DOHH2 (cell line): ENCODE results near the gene CRYBA4.

Source experiments
- H3F3A ChIP-seq: fragments of 200-600 bp; sonication (generic), shearing (Covaris generic); 2 replicates; pipeline ENCODE4 v1.6.0; 2016; ENCODE audit warnings: antibody characterized with exemption, mild to moderate bottlenecking; ENCODE audit not compliant: control insufficient read depth, insufficient read depth
- H3K27ac ChIP-seq: fragments of 200-600 bp; sonication (generic); 2 replicates; pipeline ENCODE4 v1.5.1; 2014; ENCODE audit warnings: low read depth, mild to moderate bottlenecking, low read length, moderate library complexity
- H3K27me3 ChIP-seq: fragments of 200-600 bp; sonication (generic); 2 replicates; pipeline ENCODE4 v1.6.1; 2014; ENCODE audit warnings: mild to moderate bottlenecking, low read length, mixed read lengths; ENCODE audit not compliant: control insufficient read depth
- H3K36me3 ChIP-seq: fragments of 200-600 bp; sonication (generic); 2 replicates; pipeline ENCODE4 v1.6.1; 2014; ENCODE audit warnings: mild to moderate bottlenecking, low read length, moderate library complexity, mixed read lengths; ENCODE audit not compliant: control insufficient read depth
- H3K4me1 ChIP-seq: fragments of 200-600 bp; sonication (generic); 2 replicates; pipeline ENCODE4 v1.6.1; 2014; ENCODE audit warnings: mild to moderate bottlenecking, low read length, mixed read lengths; ENCODE audit not compliant: control insufficient read depth
- H3K4me2 ChIP-seq: fragments of 200-600 bp; sonication (generic); 2 replicates; pipeline ENCODE4 v1.6.0; 2014; ENCODE audit warnings: mild to moderate bottlenecking, low read length, moderate library complexity
- H3K4me3 ChIP-seq: fragments of 200-600 bp; sonication (generic); 2 replicates; pipeline ENCODE4 v1.5.1; 2014; ENCODE audit warnings: mild to moderate bottlenecking, low read length, mixed read lengths
- H3K79me2 ChIP-seq: fragments of 200-600 bp; sonication (generic); 2 replicates; pipeline ENCODE4 v1.6.1; 2014; ENCODE audit warnings: mild to moderate bottlenecking, low read length, mixed read lengths; ENCODE audit not compliant: control insufficient read depth
- H3K9me2 ChIP-seq: fragments of 200-600 bp; sonication (generic); replicated peaks from 2 replicates; pipeline ENCODE4 v1.6.1; 2014; ENCODE audit warnings: mild to moderate bottlenecking, low read length, mixed read lengths; ENCODE audit not compliant: control insufficient read depth
- H3K9me3 ChIP-seq: fragments of 200-600 bp; sonication (generic); 2 replicates; pipeline ENCODE4 v1.6.1; 2014; ENCODE audit warnings: antibody characterized with exemption, low read length, mixed read lengths; ENCODE audit not compliant: control insufficient read depth, insufficient read depth
- H4K20me1 ChIP-seq: fragments of 200-600 bp; sonication (generic); 2 replicates; pipeline ENCODE4 v1.6.0; 2014; ENCODE audit warnings: low read depth, mild to moderate bottlenecking, antibody characterized with exemption, low read length, moderate library complexity; ENCODE audit not compliant: control insufficient read depth, insufficient read depth
- EZH2phosphoT487 ChIP-seq: fragments of 200-600 bp; sonication (generic); IDR thresholded peaks from 2 replicates; pipeline ENCODE4 v1.6.1; 2017; ENCODE audit warnings: borderline replicate concordance, mild to moderate bottlenecking, antibody characterized with exemption, low read length, moderate library complexity, mixed read lengths
- TF ChIP-seq, protein P1 (sequence below): fragments of 200-600 bp; sonication (generic); IDR thresholded peaks from one replicate; pipeline ENCODE4 v1.5.1; 2014; ENCODE audit warnings: antibody characterized with exemption, mild to moderate bottlenecking, low read depth, low read length; ENCODE audit not compliant: poor library complexity, severe bottlenecking

The CRYBA4 gene

DNA sequence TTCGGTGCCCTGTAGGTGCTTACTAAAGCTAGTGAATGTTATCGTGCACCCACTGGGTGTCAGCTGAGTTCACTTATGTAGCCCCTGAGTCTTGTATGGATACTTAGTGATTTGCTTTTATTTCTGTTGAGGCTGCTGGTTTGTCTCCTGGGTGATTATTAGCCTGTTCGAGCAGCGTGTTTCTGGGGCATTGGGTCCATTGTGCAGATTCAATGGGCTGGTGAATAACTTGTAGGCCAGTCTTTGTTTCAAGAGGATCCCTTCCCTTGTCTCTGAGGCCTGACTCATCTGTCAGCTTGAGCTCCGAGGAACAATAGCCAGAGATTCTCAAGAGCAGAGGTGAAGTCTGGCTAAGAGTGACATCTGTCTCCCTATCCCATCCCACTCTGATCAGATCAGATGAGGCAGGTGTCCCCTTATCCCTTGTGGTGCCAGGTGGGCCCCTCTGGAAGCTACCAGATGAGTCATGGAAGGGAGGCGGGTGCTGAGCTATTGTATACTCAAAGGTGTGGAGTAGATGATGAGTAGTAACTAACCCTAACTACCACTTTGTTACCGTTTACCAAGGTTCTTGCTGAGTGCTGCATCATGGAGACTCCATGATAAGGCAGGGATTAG is 39.3 kb downstream of the CRYBA4 start:
- Histone ChIP-seq H3K4me3 (no peak overlapping the region), H3K27ac (no peak overlapping the region), H3F3A (peaks cover 33% of the 10 kb centered on the region), H3K27me3 (peaks cover 17% of the 10 kb centered on the region), H3K79me2 (no peaks in the 10 kb centered on the region), H3K36me3 (no peaks in the 10 kb centered on the region), H3K4me1 (peaks cover 82% of the 10 kb centered on the region), H3K9me3 (no peaks in the 10 kb centered on the region), H3K4me2 (no peak overlapping the region), H3K9me2 (no peaks in the 10 kb centered on the region), H4K20me1 (no peaks in the 10 kb centered on the region)
- TF ChIP-seq EZH2phosphoT487 = no peak
- TF ChIP-seq, protein P1, sequence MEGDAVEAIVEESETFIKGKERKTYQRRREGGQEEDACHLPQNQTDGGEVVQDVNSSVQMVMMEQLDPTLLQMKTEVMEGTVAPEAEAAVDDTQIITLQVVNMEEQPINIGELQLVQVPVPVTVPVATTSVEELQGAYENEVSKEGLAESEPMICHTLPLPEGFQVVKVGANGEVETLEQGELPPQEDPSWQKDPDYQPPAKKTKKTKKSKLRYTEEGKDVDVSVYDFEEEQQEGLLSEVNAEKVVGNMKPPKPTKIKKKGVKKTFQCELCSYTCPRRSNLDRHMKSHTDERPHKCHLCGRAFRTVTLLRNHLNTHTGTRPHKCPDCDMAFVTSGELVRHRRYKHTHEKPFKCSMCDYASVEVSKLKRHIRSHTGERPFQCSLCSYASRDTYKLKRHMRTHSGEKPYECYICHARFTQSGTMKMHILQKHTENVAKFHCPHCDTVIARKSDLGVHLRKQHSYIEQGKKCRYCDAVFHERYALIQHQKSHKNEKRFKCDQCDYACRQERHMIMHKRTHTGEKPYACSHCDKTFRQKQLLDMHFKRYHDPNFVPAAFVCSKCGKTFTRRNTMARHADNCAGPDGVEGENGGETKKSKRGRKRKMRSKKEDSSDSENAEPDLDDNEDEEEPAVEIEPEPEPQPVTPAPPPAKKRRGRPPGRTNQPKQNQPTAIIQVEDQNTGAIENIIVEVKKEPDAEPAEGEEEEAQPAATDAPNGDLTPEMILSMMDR = no peak

DNA sequence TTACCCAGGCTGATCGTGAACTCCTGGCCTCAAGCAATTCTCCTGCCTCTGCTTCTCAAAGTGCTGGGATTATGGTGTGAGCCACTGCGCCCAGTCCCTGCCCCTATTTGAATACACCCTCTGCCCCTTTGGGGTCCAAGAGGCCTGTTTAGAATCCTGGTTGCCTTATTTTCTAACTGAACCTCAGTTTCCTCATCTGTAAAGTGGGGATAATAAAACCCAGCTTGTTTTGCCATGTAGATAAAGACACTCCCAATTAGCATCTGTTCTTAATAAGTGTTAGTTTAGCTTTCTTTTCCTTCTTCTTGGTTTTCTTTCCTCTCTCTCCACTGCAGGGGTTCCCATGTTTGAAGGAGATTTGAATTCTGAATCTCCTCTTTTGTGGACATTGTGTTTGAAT is 40.4 kb downstream of the CRYBA4 start:
- Histone ChIP-seq H3K79me2 (no peaks in the 10 kb centered on the region), H4K20me1 (no peaks in the 10 kb centered on the region), H3K9me2 (no peaks in the 10 kb centered on the region), H3F3A (peaks cover 33% of the 10 kb centered on the region), H3K36me3 (no peaks in the 10 kb centered on the region), H3K4me2 (no peak overlapping the region), H3K4me3 (no peak overlapping the region), H3K4me1 (peaks cover 89% of the 10 kb centered on the region), H3K27me3 (peaks cover 13% of the 10 kb centered on the region), H3K9me3 (no peaks in the 10 kb centered on the region), H3K27ac (no peak overlapping the region)
- TF ChIP-seq, protein P1 = no peak
- no peak for TF ChIP-seq EZH2phosphoT487

DNA sequence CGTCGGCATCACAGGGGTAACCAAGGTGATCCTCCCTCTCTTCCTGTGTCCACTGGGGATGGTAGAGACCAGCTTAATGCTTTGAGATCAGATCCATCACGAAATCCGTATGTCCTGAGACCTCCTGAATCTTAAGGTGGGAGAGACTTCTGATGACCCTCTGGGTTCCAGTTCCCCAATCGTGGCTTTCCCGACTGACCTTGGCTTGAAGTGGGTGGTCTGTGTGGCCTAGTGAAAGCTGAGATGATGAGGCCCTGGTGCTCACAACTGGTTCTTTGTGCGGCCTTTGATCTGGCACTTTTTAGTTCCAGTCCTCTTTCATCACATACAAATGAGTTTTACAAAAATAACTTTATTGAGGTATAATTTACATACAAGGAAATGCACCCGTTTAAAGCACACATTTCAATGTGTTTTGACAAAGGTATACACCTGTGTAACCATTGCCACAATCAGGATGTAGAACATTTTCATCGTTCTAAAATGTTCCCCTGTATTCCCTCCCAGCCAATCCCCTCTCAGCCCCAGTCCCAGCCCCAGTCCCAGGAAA is 41.7 kb downstream of the CRYBA4 start:
- H3K4me2 ChIP-seq = peak overlapping the region; percentile 70
- TF ChIP-seq EZH2phosphoT487 = no peak
- TF ChIP-seq, protein P1 = no peak
- H3K4me3 ChIP-seq = peak overlapping the region; percentile 62

More for the DNA sequence above, 41.7 kb downstream of the CRYBA4 start:
- Histone ChIP-seq H3K36me3 (no peaks in the 10 kb centered on the region), H3K4me1 (peaks cover 89% of the 10 kb centered on the region), H3F3A (peaks cover 33% of the 10 kb centered on the region), H3K27me3 (peaks cover under 1% of the 10 kb centered on the region), H3K9me2 (no peaks in the 10 kb centered on the region), H3K27ac (peak overlapping the region; percentile 56), H3K79me2 (no peaks in the 10 kb centered on the region), H4K20me1 (no peaks in the 10 kb centered on the region), H3K9me3 (no peaks in the 10 kb centered on the region)
